OCI-LY1 (cell line): ENCODE data around the gene NELFCD.

Experiments used
- EZH2 ChIP-seq: fragments of 200-600 bp; sonication (generic), shearing (Covaris generic); IDR thresholded peaks from 2 replicates; pipeline ENCODE4 v1.8.0; 2017; ENCODE audit warnings: borderline replicate concordance, mixed run types, mild to moderate bottlenecking, antibody characterized with exemption, low read length, moderate library complexity, mixed read lengths
- TF ChIP-seq, protein P1 (sequence below): fragments of 200-600 bp; sonication (generic), shearing (Covaris generic); IDR thresholded peaks from 2 replicates; pipeline ENCODE4 v1.5.1; 2017; ENCODE audit warnings: mild to moderate bottlenecking, antibody characterized with exemption, low read length, moderate library complexity, mixed read lengths

DNA sequence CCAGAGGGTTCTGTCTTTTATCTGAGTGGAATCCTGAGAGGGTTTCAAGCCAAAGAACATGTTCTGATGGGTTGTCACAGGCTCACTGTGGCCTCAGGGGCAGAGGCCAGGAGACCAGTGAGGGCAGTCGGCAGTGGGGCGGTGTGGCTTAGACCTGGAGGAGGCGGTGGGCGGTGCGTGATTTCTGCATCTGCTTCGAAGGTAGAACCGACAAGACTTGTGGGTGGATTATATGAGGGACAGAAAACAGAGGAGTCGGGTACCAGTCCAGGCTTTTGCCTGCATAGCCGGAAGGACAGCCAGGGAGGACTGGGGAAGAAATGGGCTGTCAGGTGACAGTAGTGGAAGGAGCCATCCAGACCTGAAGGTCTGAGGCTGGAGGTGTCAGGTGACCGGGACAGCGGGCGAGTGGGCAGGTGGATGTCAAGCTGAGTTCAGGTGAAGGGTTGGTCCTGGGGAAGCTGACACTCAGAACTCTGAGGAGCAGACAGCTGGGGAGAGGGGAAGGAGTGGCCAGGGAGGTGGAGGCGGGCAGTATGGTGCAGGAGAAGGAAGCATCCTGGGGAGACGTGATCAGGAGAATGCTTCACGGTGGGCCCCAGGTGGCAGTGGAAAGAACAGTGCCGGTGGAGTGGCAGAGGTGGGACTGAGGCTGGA, 22.9 kb downstream of the NELFCD start:
- TF ChIP-seq, protein P1, sequence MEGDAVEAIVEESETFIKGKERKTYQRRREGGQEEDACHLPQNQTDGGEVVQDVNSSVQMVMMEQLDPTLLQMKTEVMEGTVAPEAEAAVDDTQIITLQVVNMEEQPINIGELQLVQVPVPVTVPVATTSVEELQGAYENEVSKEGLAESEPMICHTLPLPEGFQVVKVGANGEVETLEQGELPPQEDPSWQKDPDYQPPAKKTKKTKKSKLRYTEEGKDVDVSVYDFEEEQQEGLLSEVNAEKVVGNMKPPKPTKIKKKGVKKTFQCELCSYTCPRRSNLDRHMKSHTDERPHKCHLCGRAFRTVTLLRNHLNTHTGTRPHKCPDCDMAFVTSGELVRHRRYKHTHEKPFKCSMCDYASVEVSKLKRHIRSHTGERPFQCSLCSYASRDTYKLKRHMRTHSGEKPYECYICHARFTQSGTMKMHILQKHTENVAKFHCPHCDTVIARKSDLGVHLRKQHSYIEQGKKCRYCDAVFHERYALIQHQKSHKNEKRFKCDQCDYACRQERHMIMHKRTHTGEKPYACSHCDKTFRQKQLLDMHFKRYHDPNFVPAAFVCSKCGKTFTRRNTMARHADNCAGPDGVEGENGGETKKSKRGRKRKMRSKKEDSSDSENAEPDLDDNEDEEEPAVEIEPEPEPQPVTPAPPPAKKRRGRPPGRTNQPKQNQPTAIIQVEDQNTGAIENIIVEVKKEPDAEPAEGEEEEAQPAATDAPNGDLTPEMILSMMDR: no peak
- TF ChIP-seq EZH2: no peak
